ENCODE results near the gene CCM2L.

The CCM2L gene

GRCh38 chr20:32010101-32010500, at the start of gene CCM2L:
Gene CCM2L (plus strand): TSS chr20:32010438. CDS start chr20:32010455, 17 bp downstream.
- Histone ChIP-seq H3K36me3 (ENCODE audit: insufficient read depth, low read length) (no peaks in the 10 kb centered on the region), H3K4me3 (no peak within 1 kb of the TSS), H3K27ac (no peak within 1 kb of the TSS), H3K9me3 (ENCODE audit: low read depth, low read length) (no peaks in the 10 kb centered on the region), H3K9ac (ENCODE audit: insufficient read length) (no peak within 1 kb of the TSS)
- no peak for DNase-seq (ENCODE audit: low read depth, low spot score)
- no peak for TF ChIP-seq EZH2 (IDR thresholded peaks at IDR 0.05)
- no peak for TF ChIP-seq FOXP2 (optimal IDR thresholded peaks at IDR 0.05; ENCODE audit: control extremely low read depth, extremely low read length, insufficient read depth)
- TF ChIP-seq POLR2AphosphoS5 (IDR thresholded peaks at IDR 0.05; ENCODE audit: borderline replicate concordance, low read depth, low read length), result no peak

DNA sequence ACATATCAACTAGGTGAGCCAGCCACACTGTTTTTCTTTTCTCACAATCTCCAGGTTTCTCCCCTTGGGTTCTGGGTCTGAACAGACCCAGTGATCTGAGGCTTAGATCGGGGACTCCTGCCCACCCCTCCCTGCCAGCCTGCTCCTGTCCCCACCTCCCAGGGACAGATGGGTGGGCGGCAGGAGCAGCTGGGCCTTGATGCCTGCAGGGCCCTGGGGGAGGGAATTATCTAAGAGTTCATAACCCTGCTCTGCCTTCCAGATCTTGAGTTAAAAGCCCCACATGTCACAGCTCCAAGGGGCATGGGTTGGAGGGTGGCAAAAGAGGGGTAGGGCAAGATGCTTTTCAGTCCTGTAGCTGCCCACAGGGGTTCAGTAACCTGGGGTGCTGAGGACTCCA, 47.5 kb upstream of the CCM2L start:
- no peak overlapping the region for H3K27ac ChIP-seq
- TF ChIP-seq POLR2AphosphoS5 (IDR thresholded peaks at IDR 0.05; ENCODE audit: borderline replicate concordance, low read depth, low read length) (no peak), FOXP2 (optimal IDR thresholded peaks at IDR 0.05; ENCODE audit: control extremely low read depth, extremely low read length, insufficient read depth) (no peak), EZH2 (IDR thresholded peaks at IDR 0.05) (no peak)
- no peak for DNase-seq (ENCODE audit: low read depth, low spot score)
- H3K9me3 ChIP-seq (ENCODE audit: low read depth, low read length), result no peaks in the 10 kb centered on the region
- H3K9ac ChIP-seq (ENCODE audit: insufficient read length), result no peak overlapping the region
- H3K36me3 ChIP-seq (ENCODE audit: insufficient read depth, low read length), result no peaks in the 10 kb centered on the region
- H3K4me3 ChIP-seq, result no peak overlapping the region

- H3K9me3 ChIP-seq (ENCODE audit: low read depth, low read length), result no peaks in the 10 kb centered on the region
- H3K27ac ChIP-seq, result no peak overlapping the region
- no peak for DNase-seq (ENCODE audit: low read depth, low spot score)
- no peak overlapping the region for H3K4me3 ChIP-seq
- TF ChIP-seq EZH2 (IDR thresholded peaks at IDR 0.05), result no peak
- TF ChIP-seq FOXP2 (optimal IDR thresholded peaks at IDR 0.05; ENCODE audit: control extremely low read depth, extremely low read length, insufficient read depth), result no peak
- TF ChIP-seq POLR2AphosphoS5 (IDR thresholded peaks at IDR 0.05; ENCODE audit: borderline replicate concordance, low read depth, low read length), result no peak
- H3K36me3 ChIP-seq (ENCODE audit: insufficient read depth, low read length), result no peaks in the 10 kb centered on the region
- H3K9ac ChIP-seq (ENCODE audit: insufficient read length), result no peak overlapping the region
These were observed 46.3 kb upstream of the CCM2L start for GRCh38 chr20:31963889-31964288.

- Histone ChIP-seq H3K4me3 (no peak overlapping the region), H3K9me3 (ENCODE audit: low read depth, low read length) (no peaks in the 10 kb centered on the region), H3K27ac (no peak overlapping the region), H3K36me3 (ENCODE audit: insufficient read depth, low read length) (no peaks in the 10 kb centered on the region), H3K9ac (ENCODE audit: insufficient read length) (no peak overlapping the region)
- DNase-seq (ENCODE audit: low read depth, low spot score), result no peak
- TF ChIP-seq FOXP2 (optimal IDR thresholded peaks at IDR 0.05; ENCODE audit: control extremely low read depth, extremely low read length, insufficient read depth) (no peak), EZH2 (IDR thresholded peaks at IDR 0.05) (no peak), POLR2AphosphoS5 (IDR thresholded peaks at IDR 0.05; ENCODE audit: borderline replicate concordance, low read depth, low read length) (no peak)
These were observed 43.1 kb upstream of the CCM2L start for GRCh38 chr20:31966991-31967655.

DNA sequence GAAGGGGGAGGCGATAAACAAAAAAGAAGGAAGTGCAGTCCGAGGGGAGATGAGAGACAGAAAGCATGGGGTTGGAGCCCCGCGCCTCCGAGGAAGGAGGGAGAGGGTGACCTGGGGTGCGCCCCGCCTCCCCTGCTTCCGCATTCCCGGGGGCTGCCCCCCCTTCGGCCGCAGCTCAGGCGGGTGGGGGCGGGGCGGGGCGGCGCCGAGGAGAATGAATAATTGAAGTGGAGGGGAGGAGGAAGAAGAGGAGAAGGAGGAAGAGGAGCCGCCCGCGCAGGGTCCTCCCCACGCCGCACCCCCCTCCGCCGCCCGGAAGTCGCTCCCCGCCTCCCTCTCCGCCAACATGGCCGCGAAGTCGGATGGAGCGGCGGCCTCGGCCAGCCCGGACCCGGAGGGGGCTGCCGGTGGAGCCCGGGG, 42.4 kb upstream of the CCM2L start, which contains the start of gene XKR7:
TSS of gene XKR7 (plus strand) at position 322 of the 420 bp plus-strand sequence. CDS start at position 347, 25 bp downstream.
- H3K9me3 ChIP-seq (ENCODE audit: low read depth, low read length), result no peaks in the 10 kb centered on the region
- TF ChIP-seq EZH2 (IDR thresholded peaks at IDR 0.05), result no peak
- TF ChIP-seq FOXP2 (optimal IDR thresholded peaks at IDR 0.05; ENCODE audit: control extremely low read depth, extremely low read length, insufficient read depth), result no peak
- TF ChIP-seq POLR2AphosphoS5 (IDR thresholded peaks at IDR 0.05; ENCODE audit: borderline replicate concordance, low read depth, low read length), result no peak
- H3K36me3 ChIP-seq (ENCODE audit: insufficient read depth, low read length), result no peaks in the 10 kb centered on the region
- no peak within 1 kb of the TSS for H3K4me3 ChIP-seq
- no peak within 1 kb of the TSS for H3K9ac ChIP-seq (ENCODE audit: insufficient read length)
- DNase-seq (ENCODE audit: low read depth, low spot score), result no peak
- no peak within 1 kb of the TSS for H3K27ac ChIP-seq

GRCh38 chr20:31968291-31969126, 41.7 kb upstream of the CCM2L start:
- Histone ChIP-seq H3K9ac (ENCODE audit: insufficient read length) (no peak overlapping the region), H3K36me3 (ENCODE audit: insufficient read depth, low read length) (no peaks in the 10 kb centered on the region), H3K4me3 (no peak overlapping the region), H3K27ac (no peak overlapping the region), H3K9me3 (ENCODE audit: low read depth, low read length) (no peaks in the 10 kb centered on the region)
- DNase-seq (ENCODE audit: low read depth, low spot score), result no peak
- TF ChIP-seq EZH2 (IDR thresholded peaks at IDR 0.05) (no peak), POLR2AphosphoS5 (IDR thresholded peaks at IDR 0.05; ENCODE audit: borderline replicate concordance, low read depth, low read length) (no peak; the same call in 1 of the 2 replicates), FOXP2 (optimal IDR thresholded peaks at IDR 0.05; ENCODE audit: control extremely low read depth, extremely low read length, insufficient read depth) (peak; percentile 73)

DNA sequence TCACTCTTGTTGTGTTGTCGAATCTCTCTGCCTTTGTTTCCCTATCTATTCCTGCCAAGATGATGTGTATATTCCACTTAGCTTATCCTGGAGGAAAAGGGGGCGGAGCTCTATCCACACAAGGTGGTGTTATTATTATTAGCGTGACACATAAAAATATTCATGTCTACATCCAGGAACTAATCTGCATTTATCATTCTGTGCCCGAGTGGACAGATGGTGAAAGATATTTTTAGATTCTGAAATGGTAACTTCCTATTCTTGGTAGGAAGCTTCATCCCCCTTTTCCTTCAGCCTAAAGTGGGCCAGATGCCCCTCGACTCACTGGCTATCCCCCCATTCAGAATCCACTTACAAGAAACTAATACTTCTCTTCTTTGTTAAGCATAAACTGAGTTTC, 40.2 kb upstream of the CCM2L start:
- TF ChIP-seq POLR2AphosphoS5 (IDR thresholded peaks at IDR 0.05; ENCODE audit: borderline replicate concordance, low read depth, low read length) (no peak), FOXP2 (optimal IDR thresholded peaks at IDR 0.05; ENCODE audit: control extremely low read depth, extremely low read length, insufficient read depth) (no peak), EZH2 (IDR thresholded peaks at IDR 0.05) (no peak)

DNA sequence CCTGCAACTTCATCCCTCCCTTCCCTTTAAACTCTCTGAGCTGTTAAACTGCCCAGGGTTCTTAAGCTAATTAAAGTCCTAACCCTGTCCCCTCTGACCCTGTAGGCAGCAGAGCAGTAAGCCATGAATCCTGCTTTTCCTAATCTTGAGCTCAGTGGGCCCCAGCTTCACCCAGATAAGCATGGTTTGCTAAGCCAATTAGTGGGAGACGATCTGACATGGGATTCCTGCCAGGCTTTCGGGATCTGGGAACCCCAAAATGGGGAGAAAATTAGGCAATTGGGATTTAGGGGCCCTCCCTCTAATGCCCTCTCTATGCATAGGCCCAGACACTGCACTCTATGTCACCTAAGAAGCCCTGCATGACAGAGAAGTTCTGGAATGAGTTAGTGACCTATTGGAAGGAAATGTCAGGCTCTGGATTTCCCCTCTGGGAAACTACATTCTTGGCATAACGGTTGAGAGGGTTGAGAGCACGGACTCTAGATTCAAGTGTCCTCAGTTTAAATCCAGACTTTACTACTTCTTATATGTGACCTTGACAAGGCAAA, 37.7 kb upstream of the CCM2L start:
- H3K4me3 ChIP-seq, result no peak overlapping the region
- DNase-seq (ENCODE audit: low read depth, low spot score), result no peak
- no peaks in the 10 kb centered on the region for H3K9me3 ChIP-seq (ENCODE audit: low read depth, low read length)
- no peaks in the 10 kb centered on the region for H3K36me3 ChIP-seq (ENCODE audit: insufficient read depth, low read length)
- no peak overlapping the region for H3K9ac ChIP-seq (ENCODE audit: insufficient read length)
- H3K27ac ChIP-seq, result no peak overlapping the region
- no peak for TF ChIP-seq POLR2AphosphoS5 (IDR thresholded peaks at IDR 0.05; ENCODE audit: borderline replicate concordance, low read depth, low read length)
- no peak for TF ChIP-seq FOXP2 (optimal IDR thresholded peaks at IDR 0.05; ENCODE audit: control extremely low read depth, extremely low read length, insufficient read depth)
- no peak for TF ChIP-seq EZH2 (IDR thresholded peaks at IDR 0.05)

More for the DNA sequence above, 40.2 kb upstream of the CCM2L start:
- Histone ChIP-seq H3K4me3 (no peak overlapping the region), H3K9me3 (ENCODE audit: low read depth, low read length) (no peaks in the 10 kb centered on the region), H3K27ac (no peak overlapping the region), H3K9ac (ENCODE audit: insufficient read length) (no peak overlapping the region), H3K36me3 (ENCODE audit: insufficient read depth, low read length) (no peaks in the 10 kb centered on the region)
- no peak for DNase-seq (ENCODE audit: low read depth, low spot score)
